ENCODE results near the gene LENEP. TPM values are rescaled to one million over a fixed set of nuclear protein-coding genes. Genes with fewer than 3 reads are reported as not detected.
A peak's percentile ranks its signal among the peaks of the same experiment; 100 is the strongest.

The LENEP gene
- total RNA-seq, 1 donor from 2014 or later, result 0.72 TPM

GRCh38 chr1:155019377-155020245, 26.2 kb downstream of the LENEP start:
- DNase-seq (ENCODE audit: low spot score), result no peak
- H3K27me3 Mint-ChIP-seq (ENCODE audit: low read depth), result no peaks in the 10 kb centered on the region
- TF ChIP-seq CTCF (IDR thresholded peaks at IDR 0.05), result no peak
- peaks cover 3% of the 10 kb centered on the region for H3K36me3 Mint-ChIP-seq (ENCODE audit: low read depth)
- H3K9me3 Mint-ChIP-seq (ENCODE audit: low read depth), result no peaks in the 10 kb centered on the region
- H3K4me1 Mint-ChIP-seq (ENCODE audit: low read depth), result peaks cover 19% of the 10 kb centered on the region
- peak overlapping the region; percentile 43 for H3K27ac Mint-ChIP-seq (ENCODE audit: unreplicated experiment)
- no peak overlapping the region for H3K4me3 Mint-ChIP-seq (ENCODE audit: unreplicated experiment)

- no peaks in the 10 kb centered on the region for H3K36me3 Mint-ChIP-seq (ENCODE audit: low read depth)
- no peaks in the 10 kb centered on the region for H3K9me3 Mint-ChIP-seq (ENCODE audit: low read depth)
- no peak overlapping the region for H3K27ac Mint-ChIP-seq (ENCODE audit: unreplicated experiment)
- no peak for DNase-seq (ENCODE audit: low spot score)
- H3K4me1 Mint-ChIP-seq (ENCODE audit: low read depth), result peaks cover 15% of the 10 kb centered on the region
- no peaks in the 10 kb centered on the region for H3K27me3 Mint-ChIP-seq (ENCODE audit: low read depth)
- no peak for TF ChIP-seq CTCF (IDR thresholded peaks at IDR 0.05)
- H3K4me3 Mint-ChIP-seq (ENCODE audit: unreplicated experiment), result no peak overlapping the region
Measured at GRCh38 chr1:155022136-155022926, 28.9 kb downstream of the LENEP start.

- Mint-ChIP-seq H3K9me3 (ENCODE audit: low read depth) (no peaks in the 10 kb centered on the region), H3K27me3 (ENCODE audit: low read depth) (no peaks in the 10 kb centered on the region), H3K4me3 (ENCODE audit: unreplicated experiment) (no peak overlapping the region), H3K27ac (ENCODE audit: unreplicated experiment) (no peak overlapping the region), H3K36me3 (ENCODE audit: low read depth) (no peaks in the 10 kb centered on the region), H3K4me1 (ENCODE audit: low read depth) (peaks cover 11% of the 10 kb centered on the region)
- DNase-seq (ENCODE audit: low spot score), result no peak
- no peak for TF ChIP-seq CTCF (IDR thresholded peaks at IDR 0.05)
Measured at GRCh38 chr1:155022927-155023236, 29.5 kb downstream of the LENEP start.

GRCh38 chr1:155023627-155024026, 30.2 kb downstream of the LENEP start:
- H3K4me1 Mint-ChIP-seq (ENCODE audit: low read depth), result peaks cover 9% of the 10 kb centered on the region
- no peak for DNase-seq (ENCODE audit: low spot score)
- TF ChIP-seq CTCF (IDR thresholded peaks at IDR 0.05), result no peak
- H3K36me3 Mint-ChIP-seq (ENCODE audit: low read depth), result no peaks in the 10 kb centered on the region
- H3K27me3 Mint-ChIP-seq (ENCODE audit: low read depth), result no peaks in the 10 kb centered on the region
- no peak overlapping the region for H3K27ac Mint-ChIP-seq (ENCODE audit: unreplicated experiment)
- no peaks in the 10 kb centered on the region for H3K9me3 Mint-ChIP-seq (ENCODE audit: low read depth)
- H3K4me3 Mint-ChIP-seq (ENCODE audit: unreplicated experiment), result no peak overlapping the region

- Mint-ChIP-seq H3K36me3 (ENCODE audit: low read depth) (no peaks in the 10 kb centered on the region), H3K9me3 (ENCODE audit: low read depth) (no peaks in the 10 kb centered on the region), H3K4me3 (ENCODE audit: unreplicated experiment) (no peak overlapping the region), H3K27ac (ENCODE audit: unreplicated experiment) (no peak overlapping the region), H3K4me1 (ENCODE audit: low read depth) (peaks cover 4% of the 10 kb centered on the region), H3K27me3 (ENCODE audit: low read depth) (no peaks in the 10 kb centered on the region)
- TF ChIP-seq CTCF (IDR thresholded peaks at IDR 0.05), result no peak
- no peak for DNase-seq (ENCODE audit: low spot score)
Measured at GRCh38 chr1:155024315-155024714, 30.9 kb downstream of the LENEP start.
